CD14-positive monocyte (primary cell): ENCODE data around the gene LZTR1. TPM values are rescaled to one million over a fixed set of nuclear protein-coding genes. Genes with fewer than 3 reads are reported as not detected.

Source experiments
- DNase-seq, 3 donors: peaks; one replicate each; pipeline ENCODE4 v3.0.0-alpha.2; 2011 to 2022
- H2AFZ ChIP-seq: 2 replicates; pipeline ENCODE4 v1.6.0; 2012; ENCODE audit warnings: mild to moderate bottlenecking, low read depth, low read length, inconsistent platforms; ENCODE audit not compliant: insufficient read depth, poor library complexity, severe bottlenecking
- H3K27ac ChIP-seq, 2 donors: 1 replicate in 1 of 2; 2 replicates in 1 of 2; pipeline ENCODE4 v1.5.1; 2012 to 2013; ENCODE audit warnings: low read length in 2 of 2, control low read depth in 1 of 2, inconsistent platforms in 1 of 2, low read depth in 1 of 2, mild to moderate bottlenecking in 1 of 2
- H3K27me3 ChIP-seq, 2 donors: one replicate each; pipeline versions ENCODE4 v1.6.0 to v1.6.1; 2011 to 2013; ENCODE audit warnings: low read length in 2 of 2; ENCODE audit not compliant: control insufficient read depth in 2 of 2, insufficient read depth in 2 of 2
- H3K36me3 ChIP-seq, 2 donors: replicated peaks in 1 of 2; 1 replicate in 1 of 2; 2 replicates in 1 of 2; pipeline versions ENCODE4 v1.5.1 to v1.6.1; 2012 to 2013; ENCODE audit warnings: low read length in 2 of 2, control low read depth in 1 of 2, inconsistent platforms in 1 of 2, mild to moderate bottlenecking in 1 of 2; ENCODE audit not compliant: insufficient read depth in 2 of 2, control insufficient read depth in 1 of 2
- H3K4me1 ChIP-seq, 2 donors: 1 replicate in 1 of 2; 2 replicates in 1 of 2; pipeline versions ENCODE4 v1.5.1 to v1.6.1; 2012 to 2013; ENCODE audit warnings: low read length in 2 of 2, control low read depth in 1 of 2, inconsistent platforms in 1 of 2, mild to moderate bottlenecking in 1 of 2, moderate library complexity in 1 of 2; ENCODE audit not compliant: insufficient read depth in 2 of 2, control insufficient read depth in 1 of 2
- H3K4me2 ChIP-seq: replicated peaks from 2 replicates; pipeline ENCODE3; 2012; ENCODE audit warnings: low read length, moderate library complexity, mild to moderate bottlenecking; ENCODE audit not compliant: poor library complexity, severe bottlenecking; ENCODE audit errors: extremely low read depth
- H3K4me3 ChIP-seq, 3 experiments: fragments of 200-600 bp in 1 of 3; sonication (generic) in 1 of 3; replicated peaks in 1 of 3; 1 replicate in 2 of 3; 2 replicates in 1 of 3; pipeline ENCODE4 v1.5.1; 2011 to 2013; ENCODE audit warnings: low read length in 3 of 3, mild to moderate bottlenecking in 3 of 3, control low read depth in 2 of 3, low read depth in 2 of 3, inconsistent platforms in 1 of 3, moderate library complexity in 1 of 3
- H3K79me2 ChIP-seq: 2 replicates; pipeline ENCODE4 v1.6.0; 2012; ENCODE audit warnings: mild to moderate bottlenecking, control low read depth, inconsistent platforms, low read length, moderate library complexity; ENCODE audit not compliant: insufficient read depth
- H3K9ac ChIP-seq: 2 replicates; pipeline ENCODE4 v1.6.0; 2017; ENCODE audit warnings: low read length, mild to moderate bottlenecking; ENCODE audit not compliant: insufficient read depth, poor library complexity, severe bottlenecking
- H3K9me3 ChIP-seq, 2 donors: replicated peaks in 1 of 2; 1 replicate in 1 of 2; 2 replicates in 1 of 2; pipeline versions ENCODE4 v1.5.1 to v1.6.1; 2012 to 2013; ENCODE audit warnings: low read length in 2 of 2, control low read depth in 1 of 2; ENCODE audit not compliant: control insufficient read depth in 1 of 2, insufficient read depth in 1 of 2
- H4K20me1 ChIP-seq: 2 replicates; pipeline ENCODE4 v1.6.0; 2012; ENCODE audit warnings: mild to moderate bottlenecking, low read length, control low read depth, moderate library complexity; ENCODE audit not compliant: insufficient read depth
- H3K27ac Mint-ChIP-seq, 7 donors: one replicate each; pipeline ENCODE4 v1.8.0; 2020; ENCODE audit warnings: mild to moderate bottlenecking in 7 of 7, mixed read lengths in 7 of 7, moderate library complexity in 6 of 7, inconsistent platforms in 2 of 7
- H3K27me3 Mint-ChIP-seq, 3 donors: one replicate each; pipeline ENCODE4 v1.8.0; 2021 to 2022; ENCODE audit warnings: low read depth in 3 of 3, mild to moderate bottlenecking in 3 of 3, mixed read lengths in 3 of 3, moderate library complexity in 3 of 3, inconsistent platforms in 1 of 3
- H3K36me3 Mint-ChIP-seq, 2 donors: one replicate each; pipeline ENCODE4 v1.8.0; 2020; ENCODE audit warnings: mixed read lengths in 2 of 2, inconsistent platforms in 1 of 2, mild to moderate bottlenecking in 1 of 2
- H3K4me1 Mint-ChIP-seq: one replicate; pipeline ENCODE4 v1.8.0; 2020; ENCODE audit warnings: mild to moderate bottlenecking, mixed read lengths
- H3K4me3 Mint-ChIP-seq, 2 donors: one replicate each; pipeline ENCODE4 v1.8.0; 2020; ENCODE audit warnings: mild to moderate bottlenecking in 2 of 2, mixed read lengths in 2 of 2, moderate library complexity in 1 of 2
- H3K9me3 Mint-ChIP-seq, 7 donors: one replicate each; pipeline ENCODE4 v1.8.0; 2020 to 2022; ENCODE audit warnings: mixed read lengths in 7 of 7, mild to moderate bottlenecking in 6 of 7, moderate library complexity in 6 of 7, inconsistent platforms in 2 of 7
- WGBS: methylation state at CpG from one replicate; pipeline ENCODE4 v1.1.5; 2013; ENCODE audit warnings: missing lambda C conversion rate; ENCODE audit not compliant: insufficient coverage; 5-methylcytosine and 5-hydroxymethylcytosine counted together
- intact Hi-C, 2 donors: fragments of 100-400 bp; cut with micrococcal nuclease; formaldehyde crosslinking; loops; one replicate each; pipeline versions ENCODE4 v1.15.0 to v1.15.1; 2023
- polyA plus RNA-seq, 3 donors: library from polyadenylated mRNA; depleted of rRNA in 1 of 3; unstranded in 2 of 3; stranded (reverse) in 1 of 3; fragments of 300-500 nt in 2 of 3; fragments of >200 nt in 1 of 3; fragmentation: Illumina TruSeq in 2 of 3; gene quantifications; 1 replicate in 2 of 3; 2 replicates in 1 of 3; pipeline ENCODE4 v1.2.3, GENCODE V29; 2012 to 2021
- TF ChIP-seq, protein P1 (sequence below): fragments of 200-600 bp; IDR thresholded peaks from one replicate; pipeline ENCODE4 v1.8.0; 2022; ENCODE audit warnings: antibody characterized with exemption, mild to moderate bottlenecking

The LZTR1 gene
- polyA plus RNA-seq, 3 donors: 7.1 to 63.3 (median 11.5) TPM

DNA sequence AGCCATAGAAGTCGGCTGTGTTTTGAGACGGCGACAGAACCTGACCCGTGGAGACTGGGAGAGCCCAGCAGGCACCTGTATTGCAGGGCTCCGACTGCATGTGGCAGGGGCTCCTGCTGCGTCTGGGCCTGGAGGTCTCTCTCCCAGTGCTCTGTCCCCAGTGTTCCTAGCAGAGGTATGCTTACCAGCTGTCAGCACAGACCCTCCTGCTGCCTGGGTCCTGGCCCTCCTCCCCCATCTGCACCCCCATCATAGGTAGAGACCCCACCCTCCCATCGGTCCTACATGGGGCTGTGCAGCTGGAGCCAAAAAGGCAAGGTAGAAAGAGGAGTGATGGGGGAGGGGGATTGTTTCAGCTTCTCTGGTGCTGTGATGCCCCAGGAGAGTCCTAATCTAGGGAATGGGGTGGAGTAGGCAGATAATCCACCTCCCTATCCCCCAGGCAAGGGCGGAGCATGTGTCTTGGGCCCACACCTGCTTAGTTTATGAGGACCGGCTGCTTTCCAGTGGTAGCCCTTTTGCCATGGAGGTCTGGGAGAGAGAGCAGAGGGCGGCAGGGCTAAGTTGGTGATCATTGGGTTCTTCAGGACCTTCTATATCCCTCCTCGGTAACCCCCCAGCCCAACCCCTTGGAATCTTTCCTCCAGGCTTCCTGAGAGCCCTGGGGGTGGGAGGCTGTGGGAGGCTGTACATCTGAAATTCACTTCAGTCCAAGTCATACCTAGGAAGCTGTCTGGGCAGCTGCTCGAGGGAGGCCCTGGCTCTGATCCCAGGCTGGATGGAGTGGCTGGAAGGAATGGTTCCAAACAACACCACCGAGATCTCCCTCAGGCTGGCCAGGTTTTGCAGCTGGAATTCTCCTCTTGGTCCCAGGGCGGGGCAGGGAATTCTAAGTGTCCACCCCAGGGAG, 44.9 kb downstream of the LZTR1 start:
- Mint-ChIP-seq H3K9me3 (peaks cover 0 to 4% (median 0%) of the 10 kb centered on the region in 7 donors), H3K36me3 (no peaks in the 10 kb centered on the region), H3K4me3 (no peak overlapping the region), H3K27ac (no peak overlapping the region), H3K27me3 (peaks cover 15 to 22% (median 22%) of the 10 kb centered on the region in 3 donors), H3K4me1 (no peaks in the 10 kb centered on the region)
- no peak overlapping the region for H3K9ac ChIP-seq
- peaks cover 2 to 12% of the 10 kb centered on the region in 2 donors for H3K27me3 ChIP-seq
- H4K20me1 ChIP-seq: no peaks in the 10 kb centered on the region
- H3K4me3 ChIP-seq: no peak overlapping the region
- no peaks in the 10 kb centered on the region for H3K4me1 ChIP-seq
- H2AFZ ChIP-seq: no peak overlapping the region
- no peak overlapping the region for H3K4me2 ChIP-seq
- no peak overlapping the region for H3K27ac ChIP-seq
- TF ChIP-seq, protein P1, sequence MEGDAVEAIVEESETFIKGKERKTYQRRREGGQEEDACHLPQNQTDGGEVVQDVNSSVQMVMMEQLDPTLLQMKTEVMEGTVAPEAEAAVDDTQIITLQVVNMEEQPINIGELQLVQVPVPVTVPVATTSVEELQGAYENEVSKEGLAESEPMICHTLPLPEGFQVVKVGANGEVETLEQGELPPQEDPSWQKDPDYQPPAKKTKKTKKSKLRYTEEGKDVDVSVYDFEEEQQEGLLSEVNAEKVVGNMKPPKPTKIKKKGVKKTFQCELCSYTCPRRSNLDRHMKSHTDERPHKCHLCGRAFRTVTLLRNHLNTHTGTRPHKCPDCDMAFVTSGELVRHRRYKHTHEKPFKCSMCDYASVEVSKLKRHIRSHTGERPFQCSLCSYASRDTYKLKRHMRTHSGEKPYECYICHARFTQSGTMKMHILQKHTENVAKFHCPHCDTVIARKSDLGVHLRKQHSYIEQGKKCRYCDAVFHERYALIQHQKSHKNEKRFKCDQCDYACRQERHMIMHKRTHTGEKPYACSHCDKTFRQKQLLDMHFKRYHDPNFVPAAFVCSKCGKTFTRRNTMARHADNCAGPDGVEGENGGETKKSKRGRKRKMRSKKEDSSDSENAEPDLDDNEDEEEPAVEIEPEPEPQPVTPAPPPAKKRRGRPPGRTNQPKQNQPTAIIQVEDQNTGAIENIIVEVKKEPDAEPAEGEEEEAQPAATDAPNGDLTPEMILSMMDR: no peak
- no peaks in the 10 kb centered on the region for H3K9me3 ChIP-seq
- H3K79me2 ChIP-seq: no peaks in the 10 kb centered on the region
- intact Hi-C loops: loop anchor here in 1 of 2 donors (10.0 kb wide), 1 partner anchor 62 kb away; the partner anchor contains the start of gene AIFM3
- 95% methylated on average over 5 of the region's 14 CpGs for WGBS
- no peak for DNase-seq
- no peaks in the 10 kb centered on the region for H3K36me3 ChIP-seq

DNA sequence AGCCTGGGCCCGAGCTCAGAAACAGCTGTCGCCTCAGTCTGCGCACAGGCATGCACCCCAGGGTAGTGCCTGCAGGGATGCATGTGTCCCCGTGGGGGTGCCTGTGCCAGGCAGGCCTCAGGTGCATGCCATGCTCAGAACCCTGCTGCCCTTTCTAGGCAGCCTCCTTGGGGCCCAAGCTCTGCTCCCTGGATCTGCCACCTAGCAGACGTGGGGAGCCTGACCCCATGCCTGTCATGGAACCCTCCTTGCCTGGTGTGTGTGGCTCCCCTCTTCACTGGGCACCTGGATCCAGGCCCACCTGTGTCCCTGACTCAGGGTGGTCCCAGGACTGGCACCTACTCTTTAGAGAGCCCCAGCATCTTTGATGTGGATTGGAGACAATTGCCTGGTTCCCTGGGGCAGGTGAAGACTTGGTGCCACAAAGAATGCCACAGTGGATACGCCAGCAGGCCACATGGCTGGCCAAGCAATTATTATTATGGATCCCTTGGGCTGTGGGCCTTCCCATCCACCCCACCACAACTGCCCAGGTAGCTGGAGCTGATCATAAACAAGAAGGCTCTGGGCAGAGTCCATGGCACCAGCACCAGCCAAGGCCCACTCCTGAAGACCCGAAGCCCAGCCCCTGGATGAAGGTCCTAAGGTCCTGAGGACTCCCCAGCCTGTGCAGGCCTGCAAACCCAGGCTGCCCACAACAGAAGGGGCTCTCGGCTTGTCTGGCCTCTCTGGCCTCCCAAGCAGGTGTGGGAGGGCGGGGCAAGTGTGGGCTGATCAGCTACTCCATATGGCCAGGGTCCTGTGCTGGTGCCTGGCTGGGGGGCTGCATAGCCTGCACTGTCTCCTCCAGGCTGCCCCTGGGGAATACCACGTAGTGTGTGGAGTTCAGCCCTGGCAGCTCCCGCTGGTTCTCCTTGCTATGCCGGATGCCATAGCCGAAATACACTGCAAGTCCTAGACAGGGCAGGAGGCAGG, 46.5 kb downstream of the LZTR1 start:
- no peak overlapping the region for H3K27ac Mint-ChIP-seq
- Histone ChIP-seq H3K79me2 (no peaks in the 10 kb centered on the region), H3K9me3 (no peaks in the 10 kb centered on the region), H4K20me1 (no peaks in the 10 kb centered on the region), H3K4me1 (no peaks in the 10 kb centered on the region), H3K9ac (no peak overlapping the region), H3K27ac (no peak overlapping the region), H3K4me2 (no peak overlapping the region), H3K4me3 (no peak overlapping the region), H3K27me3 (peaks cover 9 to 25% of the 10 kb centered on the region in 2 donors), H2AFZ (no peak overlapping the region), H3K36me3 (no peaks in the 10 kb centered on the region)
- intact Hi-C loops: loop anchor here in 1 of 2 donors (10.0 kb wide), 1 partner anchor 64 kb away; the partner anchor contains the start of gene AIFM3
- H3K4me3 Mint-ChIP-seq: no peak overlapping the region
- H3K4me1 Mint-ChIP-seq: no peaks in the 10 kb centered on the region
- no peak for DNase-seq
- 92% methylated on average over 13 of the region's 13 CpGs for WGBS
- peaks cover 26 to 36% (median 33%) of the 10 kb centered on the region in 3 donors for H3K27me3 Mint-ChIP-seq
- peaks cover 0 to 4% (median 0%) of the 10 kb centered on the region in 7 donors for H3K9me3 Mint-ChIP-seq
- TF ChIP-seq, protein P1: no peak
- H3K36me3 Mint-ChIP-seq: no peaks in the 10 kb centered on the region
